IMR-90 (cell line): Measurements from ENCODE around the gene ATP2B2. TPM values are rescaled to one million over a fixed set of nuclear protein-coding genes. Genes with fewer than 3 reads are reported as not detected.

ENCODE experiments used
- ATAC-seq: fragments of 200-7000 bp; cut with Tn5 transposase; 2 replicates; pipeline ENCODE4 v1.9.1; 2020; ENCODE audit warnings: low read depth, mild to moderate bottlenecking, moderate library complexity
- BruUV-seq: library from RNA; stranded (reverse); fragments of 400-500 nt; replicated peaks from 2 replicates; lab custom pipeline; 2021; lab: Mats Ljungman, UMichigan
- CTCF ChIA-PET: fragments of 300-600 bp; formaldehyde crosslinking; extraction: SDS; loops from one replicate; lab custom pipeline; 2021; ENCODE audit warnings: antibody characterized with exemption; lab: Yijun Ruan, JAX
- POLR2A ChIA-PET: fragments of 300-600 bp; sonication (Branson Sonifier 250); formaldehyde crosslinking; loops from one replicate; lab custom pipeline; 2022; ENCODE audit warnings: antibody characterized with exemption; ENCODE audit not compliant: unreplicated experiment; lab: Charles Lee
- DNase-seq: peaks from one replicate; pipeline ENCODE4 v3.0.0; 2013
- H2AFZ ChIP-seq: replicated peaks from 2 replicates; pipeline ENCODE3; 2013; ENCODE audit warnings: low read length, mild to moderate bottlenecking; ENCODE audit not compliant: poor library complexity
- H2AK5ac ChIP-seq: 2 replicates; pipeline ENCODE4 v1.6.1; 2013; ENCODE audit warnings: low read depth, low read length, inconsistent platforms
- H2AK9ac ChIP-seq: replicated peaks from 2 replicates; pipeline ENCODE3; 2013; ENCODE audit warnings: mild to moderate bottlenecking, low read depth, low read length, moderate library complexity; ENCODE audit not compliant: poor library complexity
- H2BK120ac ChIP-seq: 2 replicates; pipeline ENCODE4 v1.6.1; 2013; ENCODE audit warnings: low read depth, low read length, inconsistent platforms
- H2BK15ac ChIP-seq: 3 replicates; pipeline ENCODE4 v1.6.1; 2013; ENCODE audit warnings: low read depth, low read length, inconsistent platforms
- H2BK20ac ChIP-seq: 2 replicates; pipeline ENCODE4 v1.6.1; 2013; ENCODE audit warnings: low read depth, mild to moderate bottlenecking, inconsistent platforms, low read length, moderate library complexity
- H2BK5ac ChIP-seq: 2 replicates; pipeline ENCODE4 v1.6.1; 2013; ENCODE audit warnings: mild to moderate bottlenecking, low read depth, low read length, inconsistent platforms; ENCODE audit not compliant: poor library complexity, severe bottlenecking
- H3K14ac ChIP-seq: replicated peaks from 2 replicates; pipeline ENCODE4 v1.6.1; 2013; ENCODE audit warnings: low read depth, low read length, inconsistent platforms
- H3K18ac ChIP-seq: 2 replicates; pipeline ENCODE4 v1.6.1; 2013; ENCODE audit warnings: low read depth, low read length, control low read depth
- H3K23ac ChIP-seq: 2 replicates; pipeline ENCODE4 v1.6.1; 2013; ENCODE audit warnings: low read depth, low read length, inconsistent platforms
- H3K27ac ChIP-seq: 2 replicates; pipeline ENCODE4 v1.5.1; 2013; ENCODE audit warnings: mild to moderate bottlenecking, control low read depth, low read length; ENCODE audit not compliant: insufficient read depth
- H3K27me3 ChIP-seq: 2 replicates; pipeline ENCODE4 v1.6.1; 2013; ENCODE audit warnings: low read length; ENCODE audit not compliant: control insufficient read depth, insufficient read depth
- H3K36me3 ChIP-seq: 2 replicates; pipeline ENCODE4 v1.6.1; 2013; ENCODE audit warnings: low read length, mixed read lengths; ENCODE audit not compliant: control insufficient read depth, insufficient read depth
- H3K4ac ChIP-seq: 2 replicates; pipeline ENCODE4 v1.6.1; 2013; ENCODE audit warnings: low read depth, low read length, inconsistent platforms
- H3K4me1 ChIP-seq: 2 replicates; pipeline ENCODE4 v1.6.1; 2013; ENCODE audit warnings: low read length, mixed read lengths; ENCODE audit not compliant: control insufficient read depth, insufficient read depth
- H3K4me2 ChIP-seq: 2 replicates; pipeline ENCODE4 v1.6.1; 2013; ENCODE audit warnings: low read depth, mild to moderate bottlenecking, control low read depth, low read length, moderate library complexity
- H3K4me3 ChIP-seq: 2 replicates; pipeline ENCODE4 v1.5.1; 2013; ENCODE audit warnings: low read depth, mild to moderate bottlenecking, control low read depth, low read length, moderate library complexity; ENCODE audit not compliant: insufficient read depth
- H3K56ac ChIP-seq: 2 replicates; pipeline ENCODE4 v1.6.1; 2013; ENCODE audit warnings: low read length, inconsistent platforms; ENCODE audit not compliant: insufficient read depth; ENCODE audit errors: extremely low read depth
- H3K79me1 ChIP-seq, 2 experiments: 2 replicates each; pipeline ENCODE4 v1.6.1; 2013; ENCODE audit warnings: low read length in 2 of 2, inconsistent platforms in 1 of 2, low read depth in 1 of 2
- H3K9ac ChIP-seq: 2 replicates; pipeline ENCODE4 v1.6.1; 2013; ENCODE audit warnings: low read depth, low read length, control low read depth
- H3K9me1 ChIP-seq: 2 replicates; pipeline ENCODE4 v1.6.1; 2013; ENCODE audit warnings: low read length, inconsistent platforms; ENCODE audit not compliant: insufficient read depth
- H3K9me3 ChIP-seq: 2 replicates; pipeline ENCODE4 v1.6.1; 2013; ENCODE audit warnings: low read length; ENCODE audit not compliant: control insufficient read depth, insufficient read depth
- H4K20me1 ChIP-seq: 2 replicates; pipeline ENCODE4 v1.6.1; 2013; ENCODE audit warnings: low read length, inconsistent platforms; ENCODE audit not compliant: insufficient read depth
- H4K5ac ChIP-seq: 2 replicates; pipeline ENCODE4 v1.6.1; 2013; ENCODE audit warnings: mild to moderate bottlenecking, low read depth, low read length, control low read depth
- H4K8ac ChIP-seq, 2 experiments: 2 replicates each; pipeline ENCODE4 v1.6.1; 2013; ENCODE audit warnings: low read depth in 2 of 2, low read length in 2 of 2, control low read depth in 1 of 2, inconsistent platforms in 1 of 2
- H4K91ac ChIP-seq: 2 replicates; pipeline ENCODE4 v1.6.1; 2013; ENCODE audit warnings: low read depth, low read length, inconsistent platforms; ENCODE audit not compliant: insufficient read depth
- CEBPB ChIP-seq: IDR thresholded peaks from 2 replicates; pipeline ENCODE4 v1.6.1; 2012; ENCODE audit warnings: low read depth, low read length, improper control_type of control experiment
- CHD1 ChIP-seq: IDR thresholded peaks from 2 replicates; pipeline ENCODE4 v1.6.1; 2012; ENCODE audit warnings: low read depth, low read length, improper control_type of control experiment
- FOS ChIP-seq: fragments of 150-350 bp; IDR thresholded peaks from 2 replicates; pipeline ENCODE4 v1.6.1; 2016; ENCODE audit warnings: low read depth, low read length
- MAFK ChIP-seq: IDR thresholded peaks from 2 replicates; pipeline ENCODE4 v1.6.1; 2012; ENCODE audit warnings: low read depth, low read length, improper control_type of control experiment
- MXI1 ChIP-seq: IDR thresholded peaks from 2 replicates; pipeline ENCODE4 v1.6.1; 2012; ENCODE audit warnings: low read depth, mild to moderate bottlenecking, low read length, moderate library complexity, borderline replicate concordance
- RAD21 ChIP-seq: IDR thresholded peaks from 2 replicates; pipeline ENCODE4 v1.6.1; 2012; ENCODE audit warnings: low read length, improper control_type of control experiment
- RFX5 ChIP-seq: IDR thresholded peaks from 2 replicates; pipeline ENCODE4 v1.8.0; 2012; ENCODE audit warnings: low read depth, mild to moderate bottlenecking, low read length, moderate library complexity
- SMC3 ChIP-seq: fragments of 150-350 bp; IDR thresholded peaks from 2 replicates; pipeline ENCODE4 v1.6.1; 2016; ENCODE audit warnings: low read depth, mild to moderate bottlenecking, antibody characterized with exemption, low read length, moderate library complexity
- WGBS, 2 experiments: methylation state at CpG; one replicate each; pipeline versions ENCODE4 v1.1.5 to v1.1.7; 2013; ENCODE audit warnings: missing lambda C conversion rate in 2 of 2; ENCODE audit not compliant: insufficient read length in 1 of 2; ENCODE audit errors: extremely low coverage in 2 of 2; 5-methylcytosine and 5-hydroxymethylcytosine counted together
- dilution Hi-C: fragments of 300-500 bp; cut with HindIII; formaldehyde crosslinking; loops from one replicate; pipeline ENCODE4 v1.14.3; 2018; ENCODE audit warnings: low sequenced_read_pairs; ENCODE audit not compliant: unreplicated experiment
- in situ Hi-C: fragments of 300-500 bp; cut with MboI; formaldehyde crosslinking; loops from 3 replicates; pipeline ENCODE4 v1.14.3; 2019; ENCODE audit warnings: low sequenced_read_pairs, inconsistent platforms, mixed read lengths
- intact Hi-C: fragments of 100-400 bp; cut with micrococcal nuclease; formaldehyde crosslinking; loops from 2 replicates; pipeline ENCODE4 v1.10.0; 2022
- polyA plus RNA-seq, 3 experiments: library from polyadenylated mRNA; depleted of rRNA; stranded (reverse); fragments of >200 nt; gene quantifications; 2 replicates each; pipeline ENCODE4 v1.2.3, GENCODE V29; 2012; ENCODE audit warnings: low replicate concordance in 1 of 3
- total RNA-seq: library from RNA; depleted of rRNA; stranded (reverse); fragments of >200 nt; gene quantifications from 2 replicates; pipeline ENCODE4 v1.2.3, GENCODE V29; 2012

The ATP2B2 gene
- total and polyA plus RNA-seq, 2 of the 4 experiments (the other 2 are of a cell fraction) = under 0.01 to 0.02 TPM

DNA sequence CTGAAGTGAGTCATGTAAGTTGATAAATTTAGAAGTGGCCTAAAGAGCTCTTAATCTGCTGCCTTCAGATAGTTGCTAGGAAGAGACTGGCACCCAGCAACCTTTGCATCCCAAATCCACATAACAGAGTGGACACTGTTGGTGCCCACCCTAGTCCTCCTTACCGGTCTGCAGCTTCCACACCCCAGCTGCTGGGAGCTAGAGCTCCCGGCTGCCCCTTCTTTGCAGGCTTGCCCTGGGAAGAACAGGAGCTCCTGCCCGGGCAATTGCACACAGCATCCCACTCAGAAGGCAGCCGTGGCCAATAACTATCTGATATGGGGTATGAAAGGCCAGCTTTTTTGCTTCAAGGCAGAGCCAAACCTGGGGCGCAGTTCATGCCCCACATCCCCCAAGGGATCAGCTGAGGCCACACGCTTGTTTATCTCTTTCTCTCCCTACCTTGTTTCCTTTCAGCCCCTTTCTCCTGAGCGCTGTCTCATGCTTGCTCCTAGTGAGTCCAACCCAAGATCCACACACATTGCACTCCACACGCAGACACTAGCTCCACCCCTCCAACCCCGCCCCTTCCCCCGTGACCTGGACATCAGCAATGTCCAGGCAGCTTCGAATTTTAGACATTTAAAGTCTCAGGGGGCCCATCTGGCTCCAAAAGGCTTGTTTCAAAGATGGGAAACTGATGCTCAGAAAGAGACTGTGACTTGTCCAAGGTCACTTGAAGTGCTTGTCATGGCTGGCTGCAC is 9.1 kb downstream of the ATP2B2 start:
- no peak overlapping the region for H2AFZ ChIP-seq
- no peak overlapping the region for H3K27ac ChIP-seq
- no peak overlapping the region for H3K18ac ChIP-seq
- TF ChIP-seq RAD21 (no peak), MAFK (no peak), RFX5 (no peak), CHD1 (no peak), MXI1 (no peak), FOS (no peak), SMC3 (no peak), CEBPB (no peak)
- no peak overlapping the region for H2BK20ac ChIP-seq
- no peak overlapping the region for H3K4me3 ChIP-seq
- no peak overlapping the region for H3K4me2 ChIP-seq
- H2AK5ac ChIP-seq = no peak overlapping the region
- no peak overlapping the region for H4K91ac ChIP-seq
- peaks cover 28% of the 10 kb centered on the region for H3K27me3 ChIP-seq
- DNase-seq = no peak
- no peaks in the 10 kb centered on the region for H3K36me3 ChIP-seq
- in situ Hi-C loops = no loop called here
- no peaks in the 10 kb centered on the region for H4K20me1 ChIP-seq
- H3K56ac ChIP-seq = no peak overlapping the region
- intact Hi-C loops = no loop called here
- no peak overlapping the region for H2BK15ac ChIP-seq
- no peaks in the 10 kb centered on the region for H3K9me3 ChIP-seq
- H3K23ac ChIP-seq = no peak overlapping the region
- no peak overlapping the region for H4K5ac ChIP-seq
- no peak for ATAC-seq
- BruUV-seq = no TSS peak
- H3K9me1 ChIP-seq = no peaks in the 10 kb centered on the region
- H3K79me1 ChIP-seq = no peaks in the 10 kb centered on the region
- ChIA-PET CTCF (interaction anchor here (0.6 kb wide), 1 partner anchor 46 kb away, joined by 3 read pairs; no protein-coding TSS in a partner anchor), POLR2A (no interaction called here)
- H2BK5ac ChIP-seq = no peak overlapping the region
- H3K9ac ChIP-seq = no peak overlapping the region
- no peaks in the 10 kb centered on the region for H3K4me1 ChIP-seq
- WGBS, 2 experiments = 49% methylated on average over 3 of the region's 11 CpGs; no CpG with 5 or more reads in 1 of the 2 experiments
- H3K14ac ChIP-seq = no peak overlapping the region
- no peak overlapping the region for H2AK9ac ChIP-seq
- H3K4ac ChIP-seq = no peak overlapping the region
- dilution Hi-C loops = no loop called here
- H4K8ac ChIP-seq = no peak overlapping the region
- H2BK120ac ChIP-seq = no peak overlapping the region
